ENCODE data around the gene CCNK. TPM values are rescaled to one million over a fixed set of nuclear protein-coding genes. Genes with fewer than 3 reads are reported as not detected.
A peak's percentile ranks its signal among the peaks of the same experiment; 100 is the strongest.

CCNK gene
- total and polyA plus RNA-seq, 2 of the 13 experiments (the other 11 are each of a cell fraction or from before 2014, with no cell fraction given) = 4.9 to 9.7 TPM

- no peaks in the 10 kb centered on the region for H3K9me3 ChIP-seq (ENCODE audit: low read length)
- TF ChIP-seq RBM22 (optimal IDR thresholded peaks at IDR 0.05; ENCODE audit: low read length) (peak; percentile 91), TARDBP (CRISPR knock-in tag; IDR thresholded peaks at IDR 0.05) (peak; percentile 46), AGO2 (optimal IDR thresholded peaks at IDR 0.05; ENCODE audit: low read depth, low read length) (peak; percentile 56), CTCF (CRISPR knock-in tag; IDR thresholded peaks at IDR 0.05) (0 out of 2 replicates have a peak, but pooled peaks have one; percentile 31), AKAP8 (CRISPR knock-in tag; IDR thresholded peaks at IDR 0.05) (peak; percentile 61; the same call in 1 of the 2 replicates), ZNF761 (CRISPR knock-in tag; conservative IDR thresholded peaks at IDR 0.05) (no peak), HES4 (CRISPR knock-in tag; IDR thresholded peaks at IDR 0.05; ENCODE audit: borderline replicate concordance) (no peak)
- in situ Hi-C loops (cut with HindIII; ENCODE audit: extremely low pct_ligation_motif_present, low pct_unique_long_range_greater_than_20kb) (no loop called here), intact Hi-C loops (cut with micrococcal nuclease; ENCODE audit: unreplicated experiment) (no loop called here)
- no peak overlapping the region for H3K27ac ChIP-seq (ENCODE audit: extremely low read length, insufficient read depth, low read length)
- H3K4me1 ChIP-seq (ENCODE audit: insufficient read depth, low read length) = no peaks in the 10 kb centered on the region
- peaks cover 29 to 82% of the 10 kb centered on the region in 2 experiments; a peak in 4 of 5 replicates for H3K36me3 ChIP-seq (replicated peaks in 1 of 2; ENCODE audit: control insufficient read depth in 1 of 2, insufficient read depth in 2 of 2, low read length in 2 of 2)
- no peaks in the 10 kb centered on the region for H3K27me3 ChIP-seq (ENCODE audit: control insufficient read depth in 1 of 2, insufficient read depth in 2 of 2, low read length in 2 of 2)
- no peak overlapping the region for H3K9ac ChIP-seq (ENCODE audit: insufficient read depth, low read depth, low read length)
- BruUV-seq (replicated peaks) = no TSS peak
- ChIA-PET POLR2A (no interaction called here), CTCF (ENCODE audit: low intra/inter-chr PET ratio, low total read pairs) (no interaction called here)
- ATAC-seq (peak; percentile 8), FAIRE-seq (no peak), DNase-seq (ENCODE audit: low spot score) (no peak)
- WGBS (ENCODE audit: low lambda C conversion rate) = 95% methylated on average over 20 of the region's 23 CpGs
- no peak overlapping the region for H3K4me2 ChIP-seq (ENCODE audit: low read depth, low read length)
- H2AFZ ChIP-seq (ENCODE audit: low read length) = no peak overlapping the region
- H4K20me1 ChIP-seq (ENCODE audit: insufficient read depth, low read length) = peaks cover 10% of the 10 kb centered on the region; the same call in 1 of the 2 replicates
- H3K4me3 ChIP-seq (replicated peaks in 1 of 3; ENCODE audit: insufficient read depth in 1 of 3, low read depth in 2 of 3, low read length in 3 of 3) = no peak overlapping the region
- H3K79me2 ChIP-seq (ENCODE audit: insufficient read depth, low read length) = no peaks in the 10 kb centered on the region
Measured at GRCh38 chr14:99508896-99509629, 27.9 kb downstream of the CCNK start.

Measured in HepG2 (cell line).